NT2/D1 (cell line): Measurements from ENCODE around the gene FOXP1.

Experiments
- DNase-seq: peaks from one replicate; pipeline ENCODE4 v3.0.0-alpha.2; 2011; ENCODE audit warnings: low read depth, low spot score
- H3K27me3 ChIP-seq: 2 replicates; pipeline ENCODE4 v1.6.0; 2011; ENCODE audit warnings: mild to moderate bottlenecking; ENCODE audit not compliant: insufficient read length, insufficient read depth
- H3K36me3 ChIP-seq: 2 replicates; pipeline ENCODE4 v1.6.1; 2011; ENCODE audit warnings: mild to moderate bottlenecking, low read length, mixed read lengths; ENCODE audit not compliant: insufficient read depth, insufficient read length
- H3K4me1 ChIP-seq: 2 replicates; pipeline ENCODE4 v1.5.1; 2011; ENCODE audit not compliant: insufficient read depth, insufficient read length
- H3K4me3 ChIP-seq: 2 replicates; pipeline ENCODE4 v1.5.1; 2011; ENCODE audit warnings: low read depth; ENCODE audit not compliant: insufficient read length
- H3K9ac ChIP-seq: 2 replicates; pipeline ENCODE4 v1.6.0; 2011; ENCODE audit warnings: low read depth; ENCODE audit not compliant: insufficient read length
- H3K9me3 ChIP-seq: 2 replicates; pipeline ENCODE4 v1.5.1; 2011; ENCODE audit warnings: mild to moderate bottlenecking, low read length; ENCODE audit not compliant: insufficient read depth
- SUZ12 ChIP-seq: IDR thresholded peaks from 2 replicates; pipeline ENCODE4 v1.6.1; 2011; ENCODE audit not compliant: insufficient read length, insufficient read depth; ENCODE audit errors: extremely low read depth
- YY1 ChIP-seq: IDR thresholded peaks from 2 replicates; pipeline ENCODE4 v1.6.1; 2011; ENCODE audit not compliant: insufficient read length, insufficient read depth
- ZNF274 ChIP-seq: IDR thresholded peaks from 2 replicates; pipeline ENCODE4 v1.6.1; 2011; ENCODE audit warnings: mild to moderate bottlenecking, low read depth, low read length

FOXP1 gene

DNA sequence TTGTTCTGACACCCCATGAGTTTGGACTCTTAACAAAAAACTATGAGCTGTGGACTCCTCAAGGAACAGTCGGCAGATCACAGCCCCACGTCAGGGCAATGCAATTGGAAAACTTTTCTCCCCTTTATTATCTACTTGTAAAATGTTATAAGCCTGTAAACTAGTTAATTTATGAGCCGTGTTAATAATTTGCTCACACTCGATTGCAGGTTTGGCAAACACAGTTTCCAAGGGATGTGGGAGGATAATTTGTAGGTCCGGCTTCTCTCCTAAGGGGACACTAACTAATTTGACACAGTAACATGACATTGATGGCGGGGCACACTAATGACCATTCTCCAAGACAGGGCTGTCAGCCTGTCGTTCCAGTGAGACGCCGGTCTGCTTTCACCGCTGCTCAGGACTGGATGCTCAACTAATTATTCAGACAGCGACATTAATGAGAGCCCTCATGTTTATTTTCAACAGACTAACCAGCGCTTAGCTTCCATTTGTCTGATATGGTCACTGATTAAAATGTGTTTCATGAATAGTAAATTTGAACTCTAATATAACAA is 222.1 kb downstream of the FOXP1 start:
- Histone ChIP-seq H3K27me3 (no peaks in the 10 kb centered on the region), H3K4me3 (no peak overlapping the region), H3K9me3 (no peaks in the 10 kb centered on the region), H3K4me1 (no peaks in the 10 kb centered on the region), H3K36me3 (no peaks in the 10 kb centered on the region), H3K9ac (no peak overlapping the region)
- DNase-seq = no peak
- TF ChIP-seq ZNF274 (no peak), SUZ12 (no peak), YY1 (no peak)

DNA sequence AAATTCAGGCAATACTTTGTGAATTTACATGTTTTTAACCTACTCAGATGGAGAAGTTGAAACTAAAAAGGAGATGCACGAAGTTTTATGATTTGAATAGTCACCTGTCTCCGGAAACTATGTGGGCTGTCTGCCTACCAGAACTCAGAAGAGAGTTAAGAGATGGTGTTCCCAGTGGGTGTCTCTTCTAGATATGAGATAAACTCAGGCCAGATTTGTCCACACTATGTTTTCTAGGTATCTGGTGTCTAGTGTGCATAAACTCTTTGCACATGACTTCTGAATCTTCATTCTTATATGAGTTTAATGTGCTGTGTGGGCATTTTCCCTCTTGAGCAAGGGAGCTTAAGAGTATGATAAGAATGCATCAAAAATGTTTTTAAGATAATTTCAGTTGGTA is 222.8 kb downstream of the FOXP1 start:
- TF ChIP-seq ZNF274 (no peak), SUZ12 (no peak), YY1 (no peak)
- no peaks in the 10 kb centered on the region for H3K4me1 ChIP-seq
- no peaks in the 10 kb centered on the region for H3K27me3 ChIP-seq
- H3K9ac ChIP-seq = no peak overlapping the region
- DNase-seq = no peak
- no peaks in the 10 kb centered on the region for H3K36me3 ChIP-seq
- no peak overlapping the region for H3K4me3 ChIP-seq
- H3K9me3 ChIP-seq = no peaks in the 10 kb centered on the region

DNA sequence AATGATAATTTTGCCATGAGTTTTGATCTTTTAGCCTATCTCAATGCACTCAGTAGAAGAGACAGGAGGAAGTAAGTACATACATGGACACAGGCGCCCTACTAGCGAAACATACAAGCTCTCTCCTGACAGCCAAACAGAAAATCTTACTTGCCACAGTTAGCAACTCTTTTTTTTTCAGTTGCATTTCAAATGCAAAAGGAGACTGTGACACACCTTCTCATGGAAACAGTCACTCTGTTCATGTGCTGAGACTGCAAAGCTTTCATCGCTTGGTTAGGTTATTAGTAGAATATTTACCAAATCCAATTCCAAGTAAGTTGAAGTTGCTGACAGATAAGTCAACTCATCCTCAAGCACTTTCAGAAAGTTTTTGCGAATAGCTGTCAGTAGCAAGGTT is 223.3 kb downstream of the FOXP1 start:
- H3K36me3 ChIP-seq = no peaks in the 10 kb centered on the region
- H3K4me1 ChIP-seq = no peaks in the 10 kb centered on the region
- H3K9ac ChIP-seq = no peak overlapping the region
- H3K4me3 ChIP-seq = no peak overlapping the region
- DNase-seq = no peak
- no peaks in the 10 kb centered on the region for H3K27me3 ChIP-seq
- H3K9me3 ChIP-seq = no peaks in the 10 kb centered on the region
- no peak for TF ChIP-seq YY1

DNA sequence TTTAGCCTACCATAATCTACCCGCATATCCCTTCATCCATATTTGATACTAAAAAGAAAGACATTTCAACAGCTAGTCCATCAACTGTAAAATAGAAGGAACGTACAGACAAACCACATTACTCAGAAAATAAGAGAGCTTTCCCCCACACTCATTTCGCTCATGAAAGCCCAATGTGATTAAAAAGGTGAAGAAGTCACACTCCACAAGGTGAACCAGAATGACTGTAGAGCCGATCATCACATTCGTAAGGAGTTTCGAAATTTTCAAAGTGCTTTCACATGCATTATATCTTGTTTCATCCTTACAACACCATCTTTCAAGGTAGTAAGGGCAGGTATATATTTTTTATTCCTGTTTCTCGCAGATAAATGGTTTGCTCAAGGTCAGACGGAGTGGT is 225.3 kb downstream of the FOXP1 start:
- no peaks in the 10 kb centered on the region for H3K4me1 ChIP-seq
- no peak for TF ChIP-seq SUZ12
- TF ChIP-seq ZNF274 = no peak
- TF ChIP-seq YY1 = no peak
- H3K9me3 ChIP-seq = no peaks in the 10 kb centered on the region
- no peaks in the 10 kb centered on the region for H3K36me3 ChIP-seq
- no peaks in the 10 kb centered on the region for H3K27me3 ChIP-seq
- DNase-seq = no peak
- H3K4me3 ChIP-seq = no peak overlapping the region
- H3K9ac ChIP-seq = no peak overlapping the region

DNA sequence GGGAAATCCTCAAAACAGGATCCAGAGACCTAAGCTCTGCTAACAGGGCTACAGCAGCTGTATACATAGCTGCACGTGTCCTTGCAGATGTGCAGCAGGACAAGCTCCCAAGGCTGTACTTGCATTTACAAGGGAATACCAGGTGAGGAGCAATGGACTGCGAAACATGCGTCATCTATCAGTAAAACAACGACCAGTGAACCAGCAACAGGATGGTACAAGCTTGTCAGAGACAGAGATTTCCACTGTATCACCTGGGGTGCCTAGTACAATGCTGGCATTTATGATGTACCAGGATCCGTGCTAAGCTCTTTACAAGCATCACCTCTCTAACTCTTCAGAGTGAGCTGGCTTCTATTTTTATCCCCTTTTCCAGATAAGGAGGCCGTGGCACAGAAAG is 227.3 kb downstream of the FOXP1 start:
- Histone ChIP-seq H3K4me3 (no peak overlapping the region), H3K9ac (no peak overlapping the region), H3K36me3 (no peaks in the 10 kb centered on the region), H3K27me3 (no peaks in the 10 kb centered on the region), H3K4me1 (no peaks in the 10 kb centered on the region), H3K9me3 (no peaks in the 10 kb centered on the region)
- DNase-seq = no peak
- TF ChIP-seq YY1 = no peak
- no peak for TF ChIP-seq SUZ12
- no peak for TF ChIP-seq ZNF274

DNA sequence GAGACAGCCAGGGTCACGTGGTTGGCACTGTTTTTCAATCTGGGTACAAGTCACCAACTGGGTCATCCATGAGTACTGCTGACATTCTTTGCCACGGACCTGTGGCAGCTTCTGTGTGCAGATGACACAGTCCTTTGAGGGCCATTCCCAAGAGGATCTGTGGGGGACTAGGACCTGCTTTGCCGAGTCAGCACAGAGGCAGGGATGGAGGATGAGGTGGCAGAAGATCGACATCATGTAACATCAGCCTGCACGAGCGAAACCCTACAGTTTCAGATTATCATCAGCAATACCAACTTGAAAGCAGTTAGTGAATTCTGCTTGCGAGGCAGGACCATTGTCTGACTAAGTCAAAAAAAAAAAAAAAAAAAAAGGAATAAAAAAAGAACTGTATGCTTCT is 227.7 kb downstream of the FOXP1 start:
- TF ChIP-seq SUZ12 (no peak), YY1 (no peak), ZNF274 (no peak)
- H3K4me3 ChIP-seq = no peak overlapping the region

DNA sequence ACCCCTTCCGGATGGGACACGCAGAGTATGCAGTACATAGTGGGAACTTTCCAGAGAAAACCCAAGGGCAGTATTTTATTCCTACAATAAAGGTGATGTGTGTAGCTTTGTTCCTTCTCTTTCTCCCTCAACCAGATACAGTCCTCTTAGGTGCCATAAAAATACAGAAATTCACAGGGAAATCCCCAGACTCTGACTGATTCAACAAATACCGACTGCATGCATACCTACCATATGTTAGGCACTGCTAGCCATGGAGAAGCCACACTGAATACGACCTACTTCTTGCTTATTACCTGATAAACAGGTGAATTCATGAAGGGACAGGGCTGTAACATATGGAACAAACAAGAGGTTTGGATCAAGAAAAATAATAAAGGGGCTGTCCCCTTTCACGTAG is 228.5 kb downstream of the FOXP1 start:
- Histone ChIP-seq H3K9ac (no peak overlapping the region), H3K27me3 (no peaks in the 10 kb centered on the region), H3K4me3 (no peak overlapping the region), H3K4me1 (no peaks in the 10 kb centered on the region), H3K9me3 (no peaks in the 10 kb centered on the region), H3K36me3 (no peaks in the 10 kb centered on the region)
- TF ChIP-seq ZNF274 (no peak), YY1 (no peak), SUZ12 (no peak)
- no peak for DNase-seq

More for the DNA sequence above, 227.7 kb downstream of the FOXP1 start:
- Histone ChIP-seq H3K36me3 (no peaks in the 10 kb centered on the region), H3K9ac (no peak overlapping the region), H3K9me3 (no peaks in the 10 kb centered on the region), H3K27me3 (no peaks in the 10 kb centered on the region), H3K4me1 (no peaks in the 10 kb centered on the region)
- DNase-seq = no peak
